ENCODE measurements around the gene SAPCD2. TPM values are rescaled to one million over a fixed set of nuclear protein-coding genes. Genes with fewer than 3 reads are reported as not detected.

SAPCD2 gene
- total and polyA plus RNA-seq, 9 of the 15 experiments (the other 6 are each of a cell fraction or from before 2014, with no cell fraction given), result 3.4 to 91.8 (median 18.8) TPM

DNA sequence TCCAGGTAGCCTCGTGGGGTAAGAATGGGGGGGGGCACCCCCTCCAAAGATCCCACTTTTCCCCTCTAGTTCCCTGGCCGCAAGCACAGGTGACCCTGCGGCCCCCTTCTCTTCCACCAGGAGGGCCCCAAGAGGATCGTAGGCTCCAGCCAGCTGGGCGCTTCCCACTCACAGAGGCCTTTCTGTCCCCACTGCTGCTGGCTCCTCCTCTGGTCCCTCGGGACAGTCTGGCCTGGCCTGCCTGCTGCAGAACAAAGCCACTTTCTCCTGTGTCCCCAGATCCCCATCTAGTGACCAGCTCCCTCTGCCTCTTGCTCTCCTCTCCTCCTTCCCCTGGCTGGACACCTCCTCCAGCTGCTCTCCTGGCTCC, 534 bp upstream of the SAPCD2 start (continued):
- TF ChIP-seq, protein P1, sequence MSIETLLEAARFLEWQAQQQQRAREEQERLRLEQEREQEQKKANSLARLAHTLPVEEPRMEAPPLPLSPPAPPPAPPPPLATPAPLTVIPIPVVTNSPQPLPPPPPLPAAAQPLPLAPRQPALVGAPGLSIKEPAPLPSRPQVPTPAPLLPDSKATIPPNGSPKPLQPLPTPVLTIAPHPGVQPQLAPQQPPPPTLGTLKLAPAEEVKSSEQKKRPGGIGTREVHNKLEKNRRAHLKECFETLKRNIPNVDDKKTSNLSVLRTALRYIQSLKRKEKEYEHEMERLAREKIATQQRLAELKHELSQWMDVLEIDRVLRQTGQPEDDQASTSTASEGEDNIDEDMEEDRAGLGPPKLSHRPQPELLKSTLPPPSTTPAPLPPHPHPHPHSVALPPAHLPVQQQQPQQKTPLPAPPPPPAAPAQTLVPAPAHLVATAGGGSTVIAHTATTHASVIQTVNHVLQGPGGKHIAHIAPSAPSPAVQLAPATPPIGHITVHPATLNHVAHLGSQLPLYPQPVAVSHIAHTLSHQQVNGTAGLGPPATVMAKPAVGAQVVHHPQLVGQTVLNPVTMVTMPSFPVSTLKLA (conservative IDR thresholded peaks at IDR 0.05), result peak in 1 of 2 experiments; percentile 22; a peak in 1 of 4 replicates
- TF ChIP-seq, protein P2, sequence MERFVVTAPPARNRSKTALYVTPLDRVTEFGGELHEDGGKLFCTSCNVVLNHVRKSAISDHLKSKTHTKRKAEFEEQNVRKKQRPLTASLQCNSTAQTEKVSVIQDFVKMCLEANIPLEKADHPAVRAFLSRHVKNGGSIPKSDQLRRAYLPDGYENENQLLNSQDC (CRISPR knock-in tag; IDR thresholded peaks at IDR 0.05), result no peak
- TF ChIP-seq SMARCB1 (IDR thresholded peaks at IDR 0.05; ENCODE audit: insufficient read length, low read depth) (no peak), RBBP5 (IDR thresholded peaks at IDR 0.05; ENCODE audit: borderline replicate concordance, insufficient read depth, low read length, poor library complexity, severe bottlenecking) (no peak), ARID1B (IDR thresholded peaks at IDR 0.05) (peak; percentile 22; the same call in 1 of the 2 replicates), CBFA2T2 (conservative IDR thresholded peaks at IDR 0.05) (no peak), ZNF699 (CRISPR knock-in tag; IDR thresholded peaks at IDR 0.05; ENCODE audit: insufficient replicate concordance) (no peak), MAZ (CRISPR knock-in tag; conservative IDR thresholded peaks at IDR 0.05 in 1 of 2, IDR thresholded peaks at IDR 0.05 in 1 of 2) (peak in 1 of 2 experiments; percentile 52; a peak in 1 of 4 replicates), TCF3 (CRISPR knock-in tag; IDR thresholded peaks at IDR 0.05) (0 out of 2 replicates have a peak, but pooled peaks have one; percentile 7), BACH1 (tag; IDR thresholded peaks at IDR 0.05) (no peak), SMARCA4 (IDR thresholded peaks at IDR 0.05) (0 out of 2 replicates have a peak, but pooled peaks have one; percentile 38), SMARCA5 (IDR thresholded peaks at IDR 0.05) (0 out of 2 replicates have a peak, but pooled peaks have one; percentile 16), BRD9 (IDR thresholded peaks at IDR 0.05; ENCODE audit: low read depth, partially characterized antibody) (peak; percentile 23), DPF2 (IDR thresholded peaks at IDR 0.05) (peak; percentile 33), RBM34 (IDR thresholded peaks at IDR 0.05; ENCODE audit: borderline replicate concordance, insufficient read depth, low read length) (no peak), KHSRP (IDR thresholded peaks at IDR 0.05) (no peak), EHMT2 (IDR thresholded peaks at IDR 0.05) (no peak), NFYB (IDR thresholded peaks at IDR 0.05; ENCODE audit: extremely low read depth, insufficient read length) (no peak), ZKSCAN3 (CRISPR knock-in tag; IDR thresholded peaks at IDR 0.05) (no peak)
- TF ChIP-seq, protein P3, sequence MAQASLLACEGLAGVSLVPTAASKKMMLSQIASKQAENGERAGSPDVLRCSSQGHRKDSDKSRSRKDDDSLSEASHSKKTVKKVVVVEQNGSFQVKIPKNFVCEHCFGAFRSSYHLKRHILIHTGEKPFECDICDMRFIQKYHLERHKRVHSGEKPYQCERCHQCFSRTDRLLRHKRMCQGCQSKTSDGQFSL (CRISPR knock-in tag; IDR thresholded peaks at IDR 0.05), result peak; percentile 92
- TF ChIP-seq, protein P3 (tag; IDR thresholded peaks at IDR 0.05), result no peak
- TF ChIP-seq, protein P4, sequence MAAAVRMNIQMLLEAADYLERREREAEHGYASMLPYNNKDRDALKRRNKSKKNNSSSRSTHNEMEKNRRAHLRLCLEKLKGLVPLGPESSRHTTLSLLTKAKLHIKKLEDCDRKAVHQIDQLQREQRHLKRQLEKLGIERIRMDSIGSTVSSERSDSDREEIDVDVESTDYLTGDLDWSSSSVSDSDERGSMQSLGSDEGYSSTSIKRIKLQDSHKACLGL (CRISPR knock-in tag; IDR thresholded peaks at IDR 0.05; ENCODE audit: borderline replicate concordance, poor library complexity, severe bottlenecking), result peak; percentile 7
- TF ChIP-seq, protein P5, sequence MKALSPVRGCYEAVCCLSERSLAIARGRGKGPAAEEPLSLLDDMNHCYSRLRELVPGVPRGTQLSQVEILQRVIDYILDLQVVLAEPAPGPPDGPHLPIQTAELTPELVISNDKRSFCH (CRISPR knock-in tag; IDR thresholded peaks at IDR 0.05), result no peak
- TF ChIP-seq, protein P5 (tag; IDR thresholded peaks at IDR 0.05), result peak; percentile 38; the same call in 1 of the 2 replicates

All from K562 (cell line).